ENCODE data around the gene TMEM203. TPM values are rescaled to one million over a fixed set of nuclear protein-coding genes. Genes with fewer than 3 reads are reported as not detected.

Gene TMEM203
- total RNA-seq, 1 donor from 2014 or later, result 34.2 TPM

DNA sequence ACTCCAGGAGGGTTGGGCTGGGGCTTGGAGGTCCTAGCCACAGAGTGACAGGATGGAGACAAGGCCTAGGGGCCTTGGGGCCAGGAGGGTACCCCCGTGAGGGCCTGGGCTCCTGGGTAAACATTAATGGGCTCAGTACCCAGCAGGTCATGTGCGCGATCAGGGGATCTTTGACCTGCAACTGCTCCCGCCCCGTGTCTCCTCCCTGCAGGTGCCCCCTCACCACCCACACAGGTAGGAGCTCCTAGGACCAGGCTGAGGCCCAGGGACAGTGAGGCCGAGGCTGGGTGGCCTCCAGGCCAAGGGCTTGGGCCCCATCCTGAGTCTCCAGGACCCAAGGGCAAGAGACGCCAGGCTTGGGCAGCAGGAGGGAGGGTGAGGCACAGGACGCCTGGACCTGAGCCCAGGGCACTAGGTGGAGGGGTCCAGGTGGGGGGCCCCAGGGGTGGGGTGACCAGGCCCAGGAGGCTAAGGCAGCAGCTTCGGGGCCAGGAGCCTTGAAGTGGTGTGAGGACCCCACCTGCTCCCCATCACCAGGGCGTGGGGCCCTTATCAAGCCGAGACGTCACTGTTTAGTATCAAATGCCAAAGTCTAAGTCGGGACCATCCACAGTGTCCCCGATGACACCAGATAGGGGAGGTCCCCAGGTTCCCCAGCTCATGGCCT lies 25.4 kb upstream of the TMEM203 start, which contains the start of gene SLC34A3:
SLC34A3 (plus strand) TSS at position 197 of the 667 bp plus-strand sequence. CDS start 802 bp downstream, outside the sequence.
- no peak for DNase-seq (ENCODE audit: low read depth, low spot score)

GRCh38 chr9:137229903-137230704 lies 24.7 kb upstream of the TMEM203 start:
- DNase-seq (ENCODE audit: low read depth, low spot score), result no peak

DNA sequence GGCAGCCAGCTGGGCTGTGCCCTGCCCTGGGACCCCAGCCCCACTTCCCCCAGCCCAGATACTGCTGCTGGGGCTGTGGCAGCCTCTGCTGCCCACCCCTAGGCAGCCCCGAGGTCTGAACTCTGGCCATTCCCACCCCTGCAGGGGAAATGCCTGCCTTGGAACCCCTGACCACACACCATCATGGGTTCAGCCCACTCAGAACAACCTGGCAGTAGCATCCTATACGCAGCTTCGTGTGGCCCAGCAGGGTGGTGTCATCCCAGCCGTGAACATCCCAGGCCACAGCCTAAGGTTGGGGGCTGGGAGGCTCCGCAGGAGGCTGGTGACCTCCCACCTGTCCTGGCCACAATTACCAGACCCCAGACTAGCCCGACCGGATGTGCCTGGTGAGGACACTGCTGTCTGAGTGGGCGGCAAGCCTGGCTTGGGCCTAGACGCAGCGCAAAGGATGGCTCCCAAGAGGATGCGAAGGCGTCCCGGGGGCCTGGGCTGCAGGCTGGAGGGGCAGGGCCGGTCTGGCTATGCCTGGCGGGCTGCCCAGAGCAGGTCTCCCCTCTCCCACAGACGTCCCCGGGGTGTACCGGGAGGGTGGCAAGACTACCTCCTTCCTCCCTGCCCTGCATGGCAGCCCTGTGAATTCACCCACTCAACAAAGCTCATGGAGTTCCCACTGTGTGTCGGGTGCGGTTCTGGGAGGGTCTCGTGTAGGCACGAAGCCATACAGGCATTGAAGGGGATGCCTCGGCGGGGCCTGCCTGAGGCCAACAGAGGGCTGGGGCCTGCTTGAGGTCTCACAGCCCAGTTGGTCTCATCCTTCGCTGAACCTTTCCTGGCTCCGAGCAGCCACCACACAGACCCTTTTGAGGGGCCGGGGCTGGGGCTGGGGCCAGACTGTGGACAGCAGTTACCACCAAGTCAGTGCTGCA lies 23.8 kb upstream of the TMEM203 start:
- DNase-seq (ENCODE audit: low read depth, low spot score), result no peak

GRCh38 chr9:137228506-137228967 lies 23.1 kb upstream of the TMEM203 start:
- DNase-seq (ENCODE audit: low read depth, low spot score), result no peak

GRCh38 chr9:137227853-137228505 lies 22.5 kb upstream of the TMEM203 start:
- no peak for DNase-seq (ENCODE audit: low read depth, low spot score)

GRCh38 chr9:137227054-137227852 lies 21.8 kb upstream of the TMEM203 start, which contains the start of gene RNF224:
RNF224 (plus strand) TSS chr9:137227502; CDS start chr9:137228336, 834 bp downstream.
- peak; percentile 37 for DNase-seq (ENCODE audit: low read depth, low spot score)

DNA sequence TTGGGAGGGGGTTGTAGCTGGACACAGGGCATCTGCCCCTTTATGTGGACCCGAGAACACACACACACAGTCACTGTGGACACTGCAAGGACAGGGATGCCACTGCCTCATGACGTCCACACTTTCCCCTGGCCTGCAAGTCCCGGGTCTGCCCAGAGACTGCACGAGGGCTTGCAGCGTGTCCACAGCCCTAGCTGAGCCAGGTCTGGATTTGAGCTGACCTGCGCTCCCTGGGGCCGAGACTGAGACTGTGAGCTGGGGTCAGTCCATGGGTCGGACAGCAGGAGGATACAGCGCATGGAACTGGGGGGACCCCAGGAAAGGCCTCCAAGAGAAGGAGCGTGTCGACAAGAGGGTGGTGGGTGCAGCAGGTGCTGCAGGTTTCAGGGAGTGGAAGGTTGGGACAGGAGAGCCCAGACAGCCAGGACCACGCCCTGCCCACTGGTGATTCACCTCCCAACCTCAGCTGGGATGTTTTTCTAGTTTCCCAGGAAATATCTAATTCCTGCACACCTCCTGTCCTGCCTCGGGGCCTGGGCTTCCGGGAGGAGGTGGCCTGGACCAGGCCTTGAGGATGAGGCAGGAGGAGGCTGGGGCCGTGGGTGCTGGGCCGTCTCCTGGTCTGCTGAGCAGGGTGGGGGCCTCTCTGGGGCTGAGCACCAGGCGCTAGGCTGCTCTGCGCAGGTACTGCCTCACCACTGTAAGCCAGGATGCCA lies 21.0 kb upstream of the TMEM203 start:
- no peak for DNase-seq (ENCODE audit: low read depth, low spot score)

- no peak for DNase-seq (ENCODE audit: low read depth, low spot score)
These were observed 20.4 kb upstream of the TMEM203 start for GRCh38 chr9:137225699-137226331.

DNA sequence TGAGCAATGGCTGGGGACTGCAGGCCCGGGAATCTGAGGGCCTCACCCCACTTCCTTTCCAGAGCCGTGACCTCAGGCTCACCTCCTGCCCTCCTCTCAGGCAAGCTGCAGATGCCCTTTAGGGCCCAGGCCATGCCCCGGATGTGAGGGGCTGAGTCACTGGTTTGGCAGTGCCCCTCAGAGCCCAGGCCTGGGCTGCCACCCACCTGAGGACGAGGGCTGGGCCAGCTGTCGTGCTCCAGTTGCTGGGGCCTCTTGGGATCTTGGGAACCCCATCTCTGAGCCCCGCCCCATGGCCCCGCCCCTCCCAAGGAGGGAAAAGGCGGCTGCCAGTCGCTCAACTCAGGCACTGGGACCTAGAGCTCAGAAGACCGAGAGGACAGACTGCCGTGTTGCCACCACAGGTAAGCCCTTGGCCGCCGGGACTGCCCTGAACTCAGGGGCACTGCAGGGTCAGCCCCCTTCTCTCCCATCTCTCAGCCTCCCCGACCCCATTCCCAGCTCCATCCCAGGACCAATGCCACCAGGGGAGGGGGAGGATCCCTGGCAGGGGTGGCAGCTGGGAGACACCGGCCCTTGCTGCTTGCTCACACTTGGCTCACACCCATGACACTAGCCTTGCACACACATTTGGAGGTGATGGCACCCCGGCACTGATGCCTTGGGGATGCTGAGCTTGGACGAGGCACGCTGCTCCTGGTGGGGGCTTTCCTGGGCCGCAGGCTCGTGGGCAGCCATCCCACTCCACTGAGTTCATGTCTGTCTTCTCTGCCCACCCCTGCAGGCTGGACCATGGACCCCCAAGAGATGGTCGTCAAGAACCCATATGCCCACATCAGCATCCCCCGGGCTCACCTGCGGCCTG lies 19.6 kb upstream of the TMEM203 start, which contains the start of gene CYSRT1:
CYSRT1 (plus strand) TSS at position 345 of the 865 bp plus-strand sequence; CDS start at position 793, 448 bp downstream.
- DNase-seq (ENCODE audit: low read depth, low spot score), result no peak

- DNase-seq (ENCODE audit: low read depth, low spot score), result peak; percentile 94
These were observed 17.9 kb upstream of the TMEM203 start for GRCh38 chr9:137223078-137223970.

- no peak for DNase-seq (ENCODE audit: low read depth, low spot score)
These were observed 17.0 kb upstream of the TMEM203 start, which contains the start of gene RNF208 for GRCh38 chr9:137222190-137223077. RNF208 (minus strand) TSS chr9:137222240; CDS start chr9:137221212, 1,028 bp downstream.

- DNase-seq (ENCODE audit: low read depth, low spot score), result no peak
These were observed 16.2 kb upstream of the TMEM203 start for GRCh38 chr9:137221506-137222111.

GRCh38 chr9:137221095-137221505 lies 15.7 kb upstream of the TMEM203 start:
- no peak for DNase-seq (ENCODE audit: low read depth, low spot score)

DNA sequence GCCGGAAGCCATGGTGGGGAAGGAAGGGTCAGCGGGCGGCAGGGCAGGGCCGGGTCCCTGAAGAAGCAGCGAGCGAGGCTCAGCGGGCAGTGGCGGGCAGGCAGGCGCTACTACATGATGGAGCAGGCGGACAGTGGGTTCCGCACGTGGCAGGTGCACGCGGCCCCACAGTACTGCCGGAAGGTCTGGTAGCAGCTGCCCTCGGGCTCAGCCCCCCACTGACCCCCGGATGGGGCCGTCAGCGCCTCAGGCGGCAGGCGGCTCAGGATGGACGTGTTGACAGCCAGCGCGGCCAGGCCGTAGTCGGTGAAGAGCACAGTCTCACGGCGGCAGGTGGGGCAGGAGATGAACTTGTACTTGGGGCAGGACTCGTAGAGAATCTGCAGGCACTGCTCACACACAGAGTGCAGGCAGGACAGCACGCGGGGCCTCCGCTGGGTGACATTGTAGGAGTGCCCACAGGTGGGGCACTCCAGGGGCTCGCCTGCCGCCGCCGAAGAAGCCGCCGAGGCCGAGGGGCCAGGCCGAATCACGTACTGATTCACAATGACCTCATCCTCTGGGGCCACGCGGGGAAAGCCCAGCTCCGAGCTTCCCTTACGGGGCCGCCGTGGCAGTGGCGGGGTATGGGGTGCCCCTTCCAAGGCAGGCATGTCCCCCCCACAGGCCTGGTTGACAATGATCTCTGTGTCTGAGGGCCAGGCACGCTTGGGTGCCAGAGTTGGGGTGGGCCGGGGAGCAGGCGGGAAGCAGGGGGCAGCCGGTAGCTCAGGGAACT lies 15.1 kb upstream of the TMEM203 start:
- DNase-seq (ENCODE audit: low read depth, low spot score), result no peak

Measured in pulmonary artery endothelial cell (primary cell).